ENCODE data around the gene FLCN.

FLCN gene

DNA sequence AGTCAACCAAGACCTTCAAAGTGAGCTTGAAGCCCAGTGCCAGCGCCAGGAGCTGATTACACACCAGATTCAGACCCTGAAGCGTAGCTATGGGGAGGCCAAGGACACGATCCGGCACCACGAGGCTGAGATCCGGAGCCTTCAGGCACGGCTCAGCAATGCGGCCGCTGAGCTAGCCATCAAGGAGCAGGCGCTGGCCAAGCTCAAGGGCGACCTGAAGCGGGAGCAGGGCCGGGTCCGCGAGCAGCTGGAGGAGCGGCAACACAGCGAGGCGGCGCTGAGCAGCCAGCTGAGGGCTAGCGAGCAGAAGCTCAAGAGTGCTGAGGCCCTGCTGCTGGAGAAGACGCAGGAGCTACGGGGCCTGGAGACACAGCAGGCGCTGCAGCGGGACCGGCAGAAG, 72.8 kb downstream of the FLCN start:
- H3K4me1 ChIP-seq (ENCODE audit: insufficient read depth, low read length, severe bottlenecking), result peaks cover 8% of the 10 kb centered on the region
- H3K27me3 ChIP-seq (ENCODE audit: insufficient read depth, low read length), result no peaks in the 10 kb centered on the region
- no peaks in the 10 kb centered on the region for H3K9me3 ChIP-seq (ENCODE audit: low read length)
- no peaks in the 10 kb centered on the region for H3K9me2 ChIP-seq (ENCODE audit: low read depth, low read length)
- no peaks in the 10 kb centered on the region for H3K79me2 ChIP-seq (ENCODE audit: insufficient read depth, low read length)
- no peak overlapping the region for H3K4me2 ChIP-seq (ENCODE audit: low read length)
- H3K36me3 ChIP-seq (ENCODE audit: insufficient read depth, low read length), result peaks cover 64% of the 10 kb centered on the region
- H4K20me1 ChIP-seq (ENCODE audit: insufficient read depth, low read length), result no peaks in the 10 kb centered on the region
- no peaks in the 10 kb centered on the region for H3F3A ChIP-seq (ENCODE audit: insufficient read depth, low read length)
- TF ChIP-seq EZH2 (IDR thresholded peaks at IDR 0.05; ENCODE audit: borderline replicate concordance, low read length), result no peak
- TF ChIP-seq, protein P1, sequence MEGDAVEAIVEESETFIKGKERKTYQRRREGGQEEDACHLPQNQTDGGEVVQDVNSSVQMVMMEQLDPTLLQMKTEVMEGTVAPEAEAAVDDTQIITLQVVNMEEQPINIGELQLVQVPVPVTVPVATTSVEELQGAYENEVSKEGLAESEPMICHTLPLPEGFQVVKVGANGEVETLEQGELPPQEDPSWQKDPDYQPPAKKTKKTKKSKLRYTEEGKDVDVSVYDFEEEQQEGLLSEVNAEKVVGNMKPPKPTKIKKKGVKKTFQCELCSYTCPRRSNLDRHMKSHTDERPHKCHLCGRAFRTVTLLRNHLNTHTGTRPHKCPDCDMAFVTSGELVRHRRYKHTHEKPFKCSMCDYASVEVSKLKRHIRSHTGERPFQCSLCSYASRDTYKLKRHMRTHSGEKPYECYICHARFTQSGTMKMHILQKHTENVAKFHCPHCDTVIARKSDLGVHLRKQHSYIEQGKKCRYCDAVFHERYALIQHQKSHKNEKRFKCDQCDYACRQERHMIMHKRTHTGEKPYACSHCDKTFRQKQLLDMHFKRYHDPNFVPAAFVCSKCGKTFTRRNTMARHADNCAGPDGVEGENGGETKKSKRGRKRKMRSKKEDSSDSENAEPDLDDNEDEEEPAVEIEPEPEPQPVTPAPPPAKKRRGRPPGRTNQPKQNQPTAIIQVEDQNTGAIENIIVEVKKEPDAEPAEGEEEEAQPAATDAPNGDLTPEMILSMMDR (IDR thresholded peaks at IDR 0.05; ENCODE audit: low read length), result no peak
- H3K9ac ChIP-seq (ENCODE audit: low read length), result no peak overlapping the region
- H3K27ac ChIP-seq (ENCODE audit: low read depth, low read length, poor library complexity, severe bottlenecking), result no peak overlapping the region
- no peak overlapping the region for H3K4me3 ChIP-seq (ENCODE audit: low read depth, low read length, poor library complexity, severe bottlenecking)
- no peak overlapping the region for H2AFZ ChIP-seq (ENCODE audit: low read length)

Data from OCI-LY1 (cell line).